Right lobe of liver (tissue), 4 donors: Measurements from ENCODE around the gene C15orf62.

Experiments
- CTCF ChIP-seq, 4 donors: fragments of 200-600 bp in 3 of 4; fragments of 450-650 bp in 1 of 4; IDR thresholded peaks; one replicate each; pipeline versions ENCODE4 v1.5.1 to v1.8.0; 2016 to 2022; ENCODE audit warnings: antibody characterized with exemption in 4 of 4, mild to moderate bottlenecking in 2 of 4
- POLR2A ChIP-seq: fragments of 450-650 bp; IDR thresholded peaks from one replicate; pipeline ENCODE4 v1.6.1; 2017; ENCODE audit warnings: antibody characterized with exemption, mild to moderate bottlenecking
- donor health status: DM: no; HTN: no; CAD: no.
- donor health status: DM: no; HTN: no; CAD: no.
- donor health status: DM: no; HTN: yes; CAD: no.

- TF ChIP-seq CTCF (IDR thresholded peaks at IDR 0.05) (no peak), POLR2A (no peak)
Measured at GRCh38 chr15:40721701-40722100, 48.1 kb upstream of the C15orf62 start.
